Mesothelial cell of epicardium (in vitro differentiated cells): Measurements from ENCODE around the gene SYNE4. TPM values are rescaled to one million over a fixed set of nuclear protein-coding genes. Genes with fewer than 3 reads are reported as not detected.
"Not testable (repeated sequence)": the region's sequence is repeated elsewhere in the genome, so short reads cannot be mapped to it uniquely, and the experiment has no call there.

Experiments
- DNase-seq, 2 experiments: peaks; one replicate each; pipeline ENCODE4 v3.0.0; 2021; ENCODE audit warnings: low spot score in 2 of 2; ENCODE audit not compliant: unreplicated experiment in 2 of 2
- H3K27ac Mint-ChIP-seq: 2 replicates; pipeline ENCODE4 v1.8.0; 2021; ENCODE audit warnings: mixed read lengths
- H3K27me3 Mint-ChIP-seq: 2 replicates; pipeline ENCODE4 v1.8.0; 2021; ENCODE audit warnings: low read depth, mixed read lengths
- H3K36me3 Mint-ChIP-seq: 2 replicates; pipeline ENCODE4 v1.8.0; 2021; ENCODE audit warnings: mixed read lengths
- H3K4me1 Mint-ChIP-seq: 2 replicates; pipeline ENCODE4 v1.8.0; 2021; ENCODE audit warnings: mixed read lengths
- H3K4me3 Mint-ChIP-seq: 2 replicates; pipeline ENCODE4 v1.8.0; 2021; ENCODE audit warnings: mild to moderate bottlenecking, moderate library complexity, mixed read lengths
- H3K9me3 Mint-ChIP-seq: 2 replicates; pipeline ENCODE4 v1.8.0; 2021; ENCODE audit warnings: mixed read lengths
- CTCF ChIP-seq: fragments of 200-600 bp; sonication (generic); IDR thresholded peaks from one replicate; pipeline ENCODE4 v1.5.0; 2021; ENCODE audit warnings: antibody characterized with exemption; ENCODE audit not compliant: unreplicated experiment
- total RNA-seq: library from RNA; stranded (reverse); gene quantifications from 3 replicates; pipeline ENCODE4 v1.2.1, GENCODE V29; 2021

Gene SYNE4
- total RNA-seq, 1 donor from 2014 or later: 17.0 TPM

- Mint-ChIP-seq H3K36me3 (no peaks in the 10 kb centered on the region), H3K9me3 (peaks cover 5% of the 10 kb centered on the region), H3K27me3 (peaks cover 68% of the 10 kb centered on the region), H3K4me1 (no peaks in the 10 kb centered on the region), H3K27ac (no peak overlapping the region), H3K4me3 (no peak overlapping the region)
- no peak for DNase-seq
- TF ChIP-seq CTCF: no peak
These were observed 48.7 kb downstream of the SYNE4 start for GRCh38 chr19:35959968-35960320.

DNA sequence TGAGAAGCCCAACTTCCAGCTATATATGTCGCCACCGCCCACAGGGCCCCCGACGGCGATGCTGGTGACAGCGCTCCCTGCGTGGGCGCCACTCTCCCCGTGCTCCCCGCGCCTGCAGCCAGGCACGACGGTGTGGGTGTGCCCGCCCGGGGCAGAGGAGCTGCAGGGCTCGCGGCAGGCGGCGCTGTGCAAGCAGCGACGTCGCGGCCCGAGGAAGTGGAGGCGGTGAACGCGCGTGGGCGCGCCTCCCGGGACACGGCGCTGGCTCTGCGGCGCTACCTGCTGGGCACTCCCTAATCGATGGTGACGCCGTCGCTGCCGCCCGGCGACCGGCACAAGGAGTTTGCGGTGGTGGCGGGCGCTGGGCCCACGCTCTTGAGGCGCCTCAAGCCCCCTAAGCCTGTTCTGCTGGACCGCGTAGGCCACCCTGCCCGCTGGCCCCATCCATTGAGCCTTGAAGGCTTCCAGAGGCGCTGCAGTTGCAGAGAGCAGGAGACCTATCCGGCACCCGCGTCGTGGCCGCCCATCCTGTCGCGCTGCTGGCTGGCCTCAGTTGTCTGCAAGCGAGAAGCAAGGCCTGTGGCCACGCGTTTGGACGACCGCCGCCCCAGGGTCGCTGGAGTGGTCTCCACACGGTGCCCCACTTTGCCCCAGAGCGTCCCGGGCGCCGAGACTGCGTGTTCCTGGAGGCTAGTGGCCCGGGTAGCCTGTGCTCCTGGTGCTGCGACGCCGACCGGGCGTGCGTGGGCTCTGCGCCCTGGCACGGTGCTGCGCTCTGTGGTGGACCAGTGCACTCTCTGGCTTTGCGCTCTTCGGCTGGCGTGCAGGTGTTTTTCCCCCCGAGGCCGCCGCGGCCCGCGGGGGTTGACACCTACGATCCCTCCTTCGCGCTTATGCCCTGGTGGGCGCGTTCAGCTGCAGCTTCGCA is 49.3 kb downstream of the SYNE4 start:
- Mint-ChIP-seq H3K27ac (no peak overlapping the region), H3K9me3 (peaks cover 5% of the 10 kb centered on the region), H3K4me3 (no peak overlapping the region), H3K4me1 (no peaks in the 10 kb centered on the region), H3K36me3 (no peaks in the 10 kb centered on the region), H3K27me3 (peaks cover 69% of the 10 kb centered on the region)
- no peak for DNase-seq
- TF ChIP-seq CTCF: no peak

GRCh38 chr19:35958660-35959039 is 50.0 kb downstream of the SYNE4 start:
- no peak for DNase-seq
- Mint-ChIP-seq H3K36me3 (no peaks in the 10 kb centered on the region), H3K4me3 (no peak overlapping the region), H3K4me1 (no peaks in the 10 kb centered on the region), H3K9me3 (peaks cover 5% of the 10 kb centered on the region), H3K27me3 (peaks cover 74% of the 10 kb centered on the region), H3K27ac (no peak overlapping the region)
- TF ChIP-seq CTCF: no peak

- H3K9me3 Mint-ChIP-seq, H3K27ac Mint-ChIP-seq, H3K36me3 Mint-ChIP-seq, H3K4me1 Mint-ChIP-seq, H3K4me3 Mint-ChIP-seq, DNase-seq: not testable (repeated sequence)
- H3K27me3 Mint-ChIP-seq: peaks cover 73% of the 10 kb centered on the region
These were observed 51.2 kb downstream of the SYNE4 start for GRCh38 chr19:35957411-35957810.

GRCh38 chr19:35955881-35956634 is 52.6 kb downstream of the SYNE4 start:
- Mint-ChIP-seq H3K36me3 (no peaks in the 10 kb centered on the region), H3K9me3 (peaks cover 5% of the 10 kb centered on the region), H3K4me3 (no peak overlapping the region), H3K27ac (no peak overlapping the region), H3K27me3 (peaks cover 72% of the 10 kb centered on the region), H3K4me1 (no peaks in the 10 kb centered on the region)
- TF ChIP-seq CTCF: no peak
- no peak for DNase-seq

Other genes with a start within 250 kb of the SYNE4 start
- gene ARHGAP33, start 233.2 kb downstream of the SYNE4 start, total RNA-seq: 74.0 to 79.9 TPM (median 75.4 TPM) in 3 replicates
- not detected in 3 replicates for gene PRODH2, start 196.0 kb downstream of the SYNE4 start, total RNA-seq
- 0.23 to 0.72 TPM (median 0.51 TPM) in 3 replicates for gene NPHS1, start 156.3 kb downstream of the SYNE4 start, total RNA-seq
- gene KIRREL2, start 151.9 kb downstream of the SYNE4 start, total RNA-seq: 1.4 TPM in 3 replicates
- gene APLP1, start 140.2 kb downstream of the SYNE4 start, total RNA-seq: 137 to 151 TPM (median 146 TPM) in 3 replicates
- 16.3 to 18.9 TPM (median 17.1 TPM) in 3 replicates for gene NFKBID, start 108.3 kb downstream of the SYNE4 start, total RNA-seq
- gene HCST, start 106.3 kb downstream of the SYNE4 start, total RNA-seq: 0.62 to 1.4 TPM (median 0.92 TPM) in 3 replicates
- not detected in 3 replicates for gene TYROBP, start 100.5 kb downstream of the SYNE4 start, total RNA-seq
- 25.7 to 28.5 TPM (median 27.5 TPM) in 3 replicates for gene LRFN3, start 72.4 kb downstream of the SYNE4 start, total RNA-seq
- gene SDHAF1, start 13.6 kb downstream of the SYNE4 start, total RNA-seq: 10.6 to 12.4 TPM (median 12.0 TPM) in 3 replicates
- gene ALKBH6, start 5.4 kb upstream of the SYNE4 start, total RNA-seq: 26.3 to 28.9 TPM (median 28.7 TPM) in 3 replicates
- 58.5 to 59.0 TPM (median 59.0 TPM) in 3 replicates for gene CLIP3, start 24.1 kb upstream of the SYNE4 start, total RNA-seq
- gene THAP8, start 45.5 kb upstream of the SYNE4 start, total RNA-seq: 8.9 to 9.7 TPM (median 9.2 TPM) in 3 replicates
- 5.1 to 7.1 TPM (median 5.9 TPM) in 3 replicates for gene WDR62, start 46.1 kb upstream of the SYNE4 start, total RNA-seq
- not detected in 3 replicates for gene OVOL3, start 102.3 kb upstream of the SYNE4 start, total RNA-seq
- gene POLR2I, start 106.1 kb upstream of the SYNE4 start, total RNA-seq: 51.8 to 60.9 TPM (median 59.5 TPM) in 3 replicates
- 112 to 116 TPM (median 115 TPM) in 3 replicates for gene TBCB, start 106.7 kb upstream of the SYNE4 start, total RNA-seq
- 425 to 453 TPM (median 451 TPM) in 3 replicates for gene CAPNS1, start 131.3 kb upstream of the SYNE4 start, total RNA-seq
- not detected in 3 replicates for gene COX7A1, start 143.6 kb upstream of the SYNE4 start, total RNA-seq
- gene ZNF565, start 205.9 kb upstream of the SYNE4 start, total RNA-seq: 7.1 to 9.1 TPM (median 8.9 TPM) in 3 replicates
- 126 to 132 TPM (median 131 TPM) in 3 replicates for gene ZNF146, start 206.3 kb upstream of the SYNE4 start, total RNA-seq